Activated T-cell treated with anti-CD3 and anti-CD28 coated beads for 4 hours (primary cell): ENCODE results near the gene DNAAF3.
A peak's percentile ranks its signal among the peaks of the same experiment; 100 is the strongest.

Experiments
- DNase-seq: peaks from one replicate; pipeline ENCODE4 v3.0.0-alpha.2; 2020

Gene DNAAF3

GRCh38 chr19:55152017-55152416, 14.4 kb downstream of the DNAAF3 start:
- no peak for DNase-seq

- no peak for DNase-seq
Observed at GRCh38 chr19:55149078-55150003, 17.1 kb downstream of the DNAAF3 start, which contains the start of gene TNNT1. TNNT1 (minus strand) TSS chr19:55149206; CDS start chr19:55147157, 2,049 bp downstream.

- no peak for DNase-seq
Observed at GRCh38 chr19:55147545-55148251, 18.7 kb downstream of the DNAAF3 start.

GRCh38 chr19:55146705-55147273, 19.6 kb downstream of the DNAAF3 start:
- DNase-seq = no peak

GRCh38 chr19:55146078-55146704, 20.2 kb downstream of the DNAAF3 start:
- no peak for DNase-seq

GRCh38 chr19:55145232-55145631, 21.2 kb downstream of the DNAAF3 start:
- no peak for DNase-seq

GRCh38 chr19:55141696-55142095, 24.7 kb downstream of the DNAAF3 start:
- no peak for DNase-seq

GRCh38 chr19:55137915-55138314, 28.5 kb downstream of the DNAAF3 start:
- DNase-seq = no peak

GRCh38 chr19:55136399-55137102, 29.9 kb downstream of the DNAAF3 start:
- DNase-seq = no peak

GRCh38 chr19:55134736-55135135, 31.7 kb downstream of the DNAAF3 start:
- no peak for DNase-seq

GRCh38 chr19:55133639-55134444, 32.6 kb downstream of the DNAAF3 start:
- no peak for DNase-seq

- DNase-seq = no peak
Observed at GRCh38 chr19:55132453-55133129, 33.8 kb downstream of the DNAAF3 start.

- DNase-seq = no peak
Observed at GRCh38 chr19:55131421-55131820, 35.0 kb downstream of the DNAAF3 start.

GRCh38 chr19:55119053-55119452, 47.4 kb downstream of the DNAAF3 start:
- no peak for DNase-seq

- DNase-seq = no peak
Observed at GRCh38 chr19:55118401-55118991, 47.9 kb downstream of the DNAAF3 start.

GRCh38 chr19:55117663-55118391, 48.6 kb downstream of the DNAAF3 start:
- DNase-seq = peak; percentile 92

- DNase-seq = no peak
Observed at GRCh38 chr19:55116859-55117662, 49.4 kb downstream of the DNAAF3 start, which contains the start of gene PPP1R12C. PPP1R12C (minus strand) TSS chr19:55117637; CDS start chr19:55117543, 94 bp downstream.

GRCh38 chr19:55116232-55116858, 50.1 kb downstream of the DNAAF3 start:
- peak; percentile 21 for DNase-seq
